ENCODE results near the gene SLC16A7. TPM values are rescaled to one million over a fixed set of nuclear protein-coding genes. Genes with fewer than 3 reads are reported as not detected.

The SLC16A7 gene
- polyA plus RNA-seq, 1 of the 3 experiments (the other 2 are of a cell fraction) = not detected

DNA sequence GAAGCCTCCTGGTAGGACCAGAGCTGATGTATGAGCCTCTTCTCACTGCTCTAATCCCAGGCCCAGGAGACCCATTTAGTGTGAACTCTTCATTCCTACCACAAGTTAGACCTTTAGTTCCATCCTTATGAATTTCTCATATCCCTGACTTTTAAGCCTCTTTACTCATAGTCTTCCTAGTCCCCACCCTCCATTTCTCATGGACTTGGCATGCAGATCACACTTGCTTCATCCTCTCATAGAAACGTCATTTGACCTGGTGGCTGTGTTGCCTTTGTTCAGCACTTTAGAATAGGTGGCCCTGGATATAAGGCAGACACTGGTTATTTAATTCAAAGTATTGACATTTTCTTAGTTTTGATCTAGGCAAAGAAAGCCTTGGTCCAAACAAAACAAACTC lies 99.5 kb downstream of the SLC16A7 start:
- Histone ChIP-seq H3K4me3 (ENCODE audit: low read depth in 2 of 2, low read length in 1 of 2) (no peak overlapping the region), H3K9me3 (no peaks in the 10 kb centered on the region; the same call in 1 of the 2 replicates), H2AFZ (ENCODE audit: low read depth) (no peak overlapping the region), H3K9me2 (no peaks in the 10 kb centered on the region), H3K9ac (no peak overlapping the region), H4K20me1 (ENCODE audit: insufficient read depth) (no peaks in the 10 kb centered on the region), H3K27me3 (ENCODE audit: insufficient read depth) (no peaks in the 10 kb centered on the region), H3K4me2 (no peak overlapping the region), H3F3A (replicated peaks; ENCODE audit: insufficient read depth) (no peaks in the 10 kb centered on the region), H3K36me3 (replicated peaks in 1 of 2; ENCODE audit: control insufficient read depth in 1 of 2, insufficient read depth in 2 of 2, low read length in 1 of 2) (no peaks in the 10 kb centered on the region), H3K79me2 (ENCODE audit: insufficient read depth) (no peaks in the 10 kb centered on the region), H3K27ac (ENCODE audit: low read depth in 2 of 2, low read length in 1 of 2) (no peak overlapping the region), H3K4me1 (ENCODE audit: control insufficient read depth in 1 of 2, insufficient read depth in 2 of 2, low read depth in 1 of 2, low read length in 1 of 2) (no peaks in the 10 kb centered on the region)
- no peak for DNase-seq
- POLR2A ChIA-PET = no interaction called here
- WGBS (ENCODE audit: low lambda C conversion rate) = 0% methylated on average over 1 of the region's 1 CpG
- CTCF ChIA-PET = no interaction called here
- TF ChIP-seq JUND (IDR thresholded peaks at IDR 0.05) (no peak), NFIC (IDR thresholded peaks at IDR 0.05; ENCODE audit: borderline replicate concordance) (no peak), CHD2 (IDR thresholded peaks at IDR 0.05; ENCODE audit: low read length, partially characterized antibody) (no peak), NRF1 (IDR thresholded peaks at IDR 0.05; ENCODE audit: low read depth, low read length) (no peak), RFX5 (IDR thresholded peaks at IDR 0.05; ENCODE audit: low read length) (no peak), MAX (IDR thresholded peaks at IDR 0.05; ENCODE audit: low read depth) (no peak), RAD21 (IDR thresholded peaks at IDR 0.05; ENCODE audit: low read length) (no peak), SIN3A (IDR thresholded peaks at IDR 0.05; ENCODE audit: borderline replicate concordance, low read depth, low read length) (no peak), TEAD4 (IDR thresholded peaks at IDR 0.05; ENCODE audit: borderline replicate concordance, insufficient read depth) (no peak), REST (IDR thresholded peaks at IDR 0.05; ENCODE audit: low read depth, low read length) (no peak), TCF12 (IDR thresholded peaks at IDR 0.05) (no peak), USF2 (IDR thresholded peaks at IDR 0.05; ENCODE audit: borderline replicate concordance, low read depth, low read length) (no peak), FOXM1 (IDR thresholded peaks at IDR 0.05; ENCODE audit: low read depth) (no peak), POLR2AphosphoS5 (IDR thresholded peaks at IDR 0.05; ENCODE audit: low read depth, low read length) (no peak)

DNA sequence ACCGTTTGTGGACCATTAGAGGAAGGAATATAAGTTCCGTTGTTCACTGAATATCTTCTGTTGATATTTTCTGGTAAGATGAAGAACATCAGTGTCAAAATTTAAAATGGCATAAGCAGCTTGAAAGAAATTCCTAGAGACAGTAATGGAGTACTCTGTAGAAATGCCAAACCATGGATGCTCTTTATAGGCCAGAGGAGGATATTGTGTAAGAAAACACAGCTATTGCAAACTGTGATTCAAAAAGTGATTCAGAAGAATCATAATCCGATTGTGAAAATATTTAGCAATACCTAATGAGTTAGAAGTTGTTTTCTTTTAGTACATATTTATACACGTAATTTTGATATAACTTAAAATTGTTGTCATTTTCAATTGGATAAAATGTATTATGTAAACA lies 102.8 kb downstream of the SLC16A7 start:
- Histone ChIP-seq H3K9me3 (no peaks in the 10 kb centered on the region; the same call in 1 of the 2 replicates), H2AFZ (ENCODE audit: low read depth) (no peak overlapping the region), H3K36me3 (replicated peaks in 1 of 2; ENCODE audit: control insufficient read depth in 1 of 2, insufficient read depth in 2 of 2, low read length in 1 of 2) (no peaks in the 10 kb centered on the region), H3K4me2 (no peak overlapping the region), H3K27ac (ENCODE audit: low read depth in 2 of 2, low read length in 1 of 2) (no peak overlapping the region), H3K4me3 (ENCODE audit: low read depth in 2 of 2, low read length in 1 of 2) (no peak overlapping the region), H4K20me1 (ENCODE audit: insufficient read depth) (no peaks in the 10 kb centered on the region), H3F3A (replicated peaks; ENCODE audit: insufficient read depth) (no peaks in the 10 kb centered on the region), H3K4me1 (ENCODE audit: control insufficient read depth in 1 of 2, insufficient read depth in 2 of 2, low read depth in 1 of 2, low read length in 1 of 2) (no peaks in the 10 kb centered on the region), H3K27me3 (ENCODE audit: insufficient read depth) (no peaks in the 10 kb centered on the region), H3K9me2 (no peaks in the 10 kb centered on the region), H3K9ac (no peak overlapping the region), H3K79me2 (ENCODE audit: insufficient read depth) (no peaks in the 10 kb centered on the region)
- 10% methylated on average over 4 of the region's 4 CpGs for WGBS (ENCODE audit: low lambda C conversion rate)
- ChIA-PET POLR2A (no interaction called here), CTCF (no interaction called here)
- no peak for DNase-seq
- TF ChIP-seq, protein P1, sequence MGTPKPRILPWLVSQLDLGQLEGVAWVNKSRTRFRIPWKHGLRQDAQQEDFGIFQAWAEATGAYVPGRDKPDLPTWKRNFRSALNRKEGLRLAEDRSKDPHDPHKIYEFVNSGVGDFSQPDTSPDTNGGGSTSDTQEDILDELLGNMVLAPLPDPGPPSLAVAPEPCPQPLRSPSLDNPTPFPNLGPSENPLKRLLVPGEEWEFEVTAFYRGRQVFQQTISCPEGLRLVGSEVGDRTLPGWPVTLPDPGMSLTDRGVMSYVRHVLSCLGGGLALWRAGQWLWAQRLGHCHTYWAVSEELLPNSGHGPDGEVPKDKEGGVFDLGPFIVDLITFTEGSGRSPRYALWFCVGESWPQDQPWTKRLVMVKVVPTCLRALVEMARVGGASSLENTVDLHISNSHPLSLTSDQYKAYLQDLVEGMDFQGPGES (IDR thresholded peaks at IDR 0.05; ENCODE audit: low read depth, low read length) = no peak
- TF ChIP-seq EZH2phosphoT487 (IDR thresholded peaks at IDR 0.05; ENCODE audit: borderline replicate concordance, low read depth) = no peak
- no peak for TF ChIP-seq YY1 (IDR thresholded peaks at IDR 0.05; ENCODE audit: low read depth)
- no peak for TF ChIP-seq RAD21 (IDR thresholded peaks at IDR 0.05; ENCODE audit: low read length)

Measured in SK-N-SH (cell line).